Measurements from ENCODE around the gene ANKRD24.
"Not testable (repeated sequence)": the region's sequence is repeated elsewhere in the genome, so short reads cannot be mapped to it uniquely, and the experiment has no call there.

DNA sequence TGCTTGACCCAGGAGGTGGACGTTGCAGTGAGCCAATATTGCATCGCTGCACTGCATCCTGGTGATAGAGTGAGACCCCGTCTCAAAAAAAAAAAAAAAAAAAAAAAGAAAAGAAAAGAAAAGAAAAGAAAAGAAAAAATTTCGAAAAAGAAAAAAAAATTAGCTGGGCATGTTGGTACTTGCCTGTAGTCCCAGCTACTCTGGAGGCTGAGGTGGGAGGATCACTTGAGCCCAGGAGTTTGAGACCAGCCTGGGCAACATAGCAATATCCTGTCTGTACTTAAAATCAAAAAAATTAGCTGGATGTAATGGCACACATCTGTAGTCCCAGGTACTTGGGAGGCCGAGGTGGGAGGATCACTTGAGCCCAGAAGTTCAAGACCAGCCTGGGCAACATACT is 49.6 kb downstream of the ANKRD24 start:
- TF ChIP-seq, protein P1, sequence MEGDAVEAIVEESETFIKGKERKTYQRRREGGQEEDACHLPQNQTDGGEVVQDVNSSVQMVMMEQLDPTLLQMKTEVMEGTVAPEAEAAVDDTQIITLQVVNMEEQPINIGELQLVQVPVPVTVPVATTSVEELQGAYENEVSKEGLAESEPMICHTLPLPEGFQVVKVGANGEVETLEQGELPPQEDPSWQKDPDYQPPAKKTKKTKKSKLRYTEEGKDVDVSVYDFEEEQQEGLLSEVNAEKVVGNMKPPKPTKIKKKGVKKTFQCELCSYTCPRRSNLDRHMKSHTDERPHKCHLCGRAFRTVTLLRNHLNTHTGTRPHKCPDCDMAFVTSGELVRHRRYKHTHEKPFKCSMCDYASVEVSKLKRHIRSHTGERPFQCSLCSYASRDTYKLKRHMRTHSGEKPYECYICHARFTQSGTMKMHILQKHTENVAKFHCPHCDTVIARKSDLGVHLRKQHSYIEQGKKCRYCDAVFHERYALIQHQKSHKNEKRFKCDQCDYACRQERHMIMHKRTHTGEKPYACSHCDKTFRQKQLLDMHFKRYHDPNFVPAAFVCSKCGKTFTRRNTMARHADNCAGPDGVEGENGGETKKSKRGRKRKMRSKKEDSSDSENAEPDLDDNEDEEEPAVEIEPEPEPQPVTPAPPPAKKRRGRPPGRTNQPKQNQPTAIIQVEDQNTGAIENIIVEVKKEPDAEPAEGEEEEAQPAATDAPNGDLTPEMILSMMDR (conservative IDR thresholded peaks at IDR 0.05; ENCODE audit: low read depth, low read length) = not testable (repeated sequence)
- not testable (repeated sequence) for TF ChIP-seq EZH2 (IDR thresholded peaks at IDR 0.05; ENCODE audit: borderline replicate concordance, low read depth, low read length, poor library complexity, severe bottlenecking)

Measured in A673 (cell line).